GM19397 (cell line): Measurements from ENCODE around the gene KIAA0513.

Experiments used
- ATAC-seq: cut with Tn5 transposase; IDR thresholded peaks from one replicate; pipeline ENCODE4 v1.9.1; 2021; ENCODE audit warnings: mild to moderate bottlenecking, moderate library complexity; ENCODE audit not compliant: unreplicated experiment

KIAA0513 gene

GRCh38 chr16:85067426-85067825 lies 39.8 kb downstream of the KIAA0513 start:
- ATAC-seq, result no peak

- no peak for ATAC-seq
These were observed 41.2 kb downstream of the KIAA0513 start for GRCh38 chr16:85068746-85069145.

DNA sequence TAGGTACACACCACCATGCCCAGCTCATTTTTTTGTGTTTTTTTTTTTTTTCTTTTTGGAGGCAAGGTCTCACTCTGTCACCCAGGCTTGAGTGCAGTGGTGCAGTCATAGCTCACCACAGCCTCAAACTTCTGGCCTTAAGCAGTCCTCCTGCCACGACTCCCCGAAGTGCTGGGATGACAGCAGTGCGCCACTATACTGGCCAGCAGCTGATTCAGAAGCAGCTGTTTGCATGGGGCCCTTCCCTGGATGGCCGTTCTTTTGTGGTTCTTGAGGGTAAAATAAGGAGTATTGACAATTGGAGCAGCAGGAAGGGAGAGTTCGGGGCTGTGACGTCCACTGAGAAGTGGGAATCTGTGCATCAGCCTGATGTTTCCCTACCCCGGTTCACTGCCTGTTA lies 41.6 kb downstream of the KIAA0513 start:
- no peak for ATAC-seq

DNA sequence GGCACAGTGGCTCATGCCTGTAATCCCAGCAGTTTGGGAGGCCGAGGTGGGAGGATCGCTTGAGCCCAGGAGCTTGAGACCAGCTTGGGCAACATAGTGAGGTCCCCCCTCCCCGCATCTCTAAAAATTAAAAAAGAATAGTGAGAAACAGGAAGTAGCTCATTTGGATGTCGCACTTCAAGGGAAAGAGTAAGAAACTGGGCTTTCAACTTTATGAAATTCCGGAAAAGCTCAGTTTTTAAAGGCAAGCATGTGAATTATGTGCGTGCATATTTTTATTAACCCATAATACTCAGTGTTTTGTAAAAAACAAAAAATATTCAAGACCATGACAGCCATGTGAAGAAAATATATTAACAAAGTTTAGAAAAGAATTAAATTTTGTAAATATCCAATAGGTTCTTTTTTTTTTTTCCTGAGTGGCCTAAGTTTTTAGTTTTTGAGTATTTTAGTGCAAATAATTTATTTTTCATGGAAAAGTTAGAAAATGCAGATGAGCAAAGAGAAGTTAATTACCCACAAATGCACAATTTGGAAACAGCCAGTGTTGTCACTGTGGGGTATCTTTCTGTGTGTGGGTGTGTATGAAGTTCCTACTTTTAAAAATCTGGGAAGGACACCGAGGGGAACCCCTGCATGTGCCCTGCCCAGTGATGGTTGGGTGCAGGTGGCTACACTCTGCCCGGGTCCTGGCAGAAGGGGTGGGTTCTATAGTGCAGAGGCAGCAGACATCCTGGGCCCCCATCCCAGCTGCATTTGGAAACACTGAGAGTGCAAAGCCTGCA lies 44.7 kb downstream of the KIAA0513 start:
- ATAC-seq, result no peak

GRCh38 chr16:85072947-85073346 lies 45.4 kb downstream of the KIAA0513 start:
- no peak for ATAC-seq

GRCh38 chr16:85074225-85074914 lies 46.8 kb downstream of the KIAA0513 start:
- ATAC-seq, result no peak

DNA sequence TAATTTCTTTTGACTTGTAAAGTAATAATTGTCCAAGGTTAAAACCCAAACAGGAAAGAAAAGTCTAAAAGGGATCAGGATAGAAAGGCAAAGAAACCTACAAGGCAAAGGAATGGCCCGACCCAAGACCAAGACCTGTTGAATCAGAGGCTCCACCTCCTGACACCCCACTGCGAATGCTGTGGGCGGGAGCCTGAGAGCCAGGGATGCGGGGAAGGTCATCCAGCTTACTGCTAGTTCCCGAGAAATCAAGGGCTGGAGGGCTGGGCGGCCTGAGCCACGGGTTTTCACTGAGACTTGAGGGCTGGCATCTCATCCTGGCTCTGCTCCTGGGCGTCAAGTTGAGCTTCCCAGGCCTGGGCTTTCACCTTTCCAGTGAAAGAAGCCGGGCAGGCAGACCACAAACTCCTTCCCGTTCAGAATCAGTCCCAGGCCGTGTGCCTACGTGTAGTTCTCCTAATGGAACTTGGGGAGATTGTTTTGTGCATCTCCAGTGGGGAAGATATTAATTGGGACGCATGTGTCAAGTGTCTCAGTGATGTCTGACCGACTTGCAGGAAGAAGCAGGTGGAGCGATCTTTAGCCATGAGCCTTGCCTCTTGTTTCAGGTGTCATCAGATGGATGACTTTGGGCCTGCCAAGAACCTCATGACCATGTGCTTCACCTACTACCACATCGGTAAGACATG lies 47.8 kb downstream of the KIAA0513 start:
- no peak for ATAC-seq

DNA sequence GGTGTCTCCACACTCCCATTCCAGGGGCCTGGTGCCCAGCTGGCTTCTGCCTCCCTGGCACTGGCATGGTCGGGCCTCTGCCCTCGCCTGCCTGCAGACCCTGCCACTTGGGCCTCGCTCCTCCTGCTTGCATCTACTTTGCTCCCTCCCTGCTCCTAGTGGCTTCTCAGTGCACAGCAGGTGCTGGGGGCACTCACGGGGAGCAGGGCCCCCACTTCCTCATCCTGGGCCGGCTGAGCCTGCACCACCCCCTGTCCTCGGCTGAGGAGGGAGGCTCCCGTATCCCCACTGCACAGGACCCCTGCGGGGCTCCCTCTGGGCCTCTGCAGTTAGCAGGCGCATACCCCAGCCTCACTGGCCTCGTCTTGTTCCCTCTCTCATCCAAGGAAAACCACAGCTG lies 49.4 kb downstream of the KIAA0513 start:
- no peak for ATAC-seq

DNA sequence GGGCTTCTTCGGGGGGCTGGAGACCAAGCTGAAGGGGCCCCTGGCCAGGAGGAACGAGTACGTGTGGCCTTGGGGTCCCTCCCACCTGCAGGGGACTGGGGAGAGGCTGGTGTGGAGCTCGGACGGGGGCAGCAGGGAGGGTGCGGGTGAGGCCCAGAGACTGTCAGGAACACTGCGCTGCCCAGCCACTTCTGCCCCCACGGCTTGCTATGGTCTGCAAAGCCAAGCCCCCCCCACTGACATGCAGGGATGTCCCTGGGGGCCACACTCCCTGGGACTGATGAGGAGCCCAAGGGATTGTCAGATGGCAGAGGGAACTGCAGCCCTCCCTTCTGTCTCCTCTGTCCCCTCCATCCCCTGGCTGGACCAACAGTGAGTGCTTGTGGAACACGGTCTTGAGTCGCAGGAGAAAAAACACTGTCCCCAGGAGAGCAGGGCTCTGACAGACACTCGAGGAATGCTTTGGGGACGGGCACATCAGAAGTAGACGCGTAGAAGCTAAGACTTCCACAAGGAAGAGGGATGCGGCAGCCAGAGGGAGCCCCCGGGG lies 50.1 kb downstream of the KIAA0513 start:
- ATAC-seq, result no peak

- ATAC-seq, result no peak
These were observed 50.6 kb downstream of the KIAA0513 start for GRCh38 chr16:85078226-85078625.

DNA sequence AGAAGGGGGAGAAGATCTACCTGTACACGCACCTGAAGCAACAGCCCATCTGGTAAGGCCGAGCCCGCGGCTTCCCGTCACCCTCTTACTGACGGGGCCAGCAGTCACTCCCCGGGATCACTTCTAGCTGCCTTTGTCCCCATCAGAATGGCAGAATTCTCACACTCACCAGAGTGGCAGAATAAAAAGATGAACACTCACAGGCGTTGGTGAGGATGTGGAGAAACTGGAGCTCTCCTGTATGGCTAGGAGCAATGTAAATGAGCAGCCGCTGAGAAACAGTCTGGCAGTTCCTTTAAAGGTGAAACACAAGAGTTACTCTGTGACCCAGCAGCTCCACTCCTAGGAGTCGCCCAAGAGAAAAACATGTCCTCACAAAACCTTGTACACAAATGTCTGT lies 51.4 kb downstream of the KIAA0513 start:
- no peak for ATAC-seq

GRCh38 chr16:85079785-85080570 lies 52.4 kb downstream of the KIAA0513 start:
- ATAC-seq, result no peak

DNA sequence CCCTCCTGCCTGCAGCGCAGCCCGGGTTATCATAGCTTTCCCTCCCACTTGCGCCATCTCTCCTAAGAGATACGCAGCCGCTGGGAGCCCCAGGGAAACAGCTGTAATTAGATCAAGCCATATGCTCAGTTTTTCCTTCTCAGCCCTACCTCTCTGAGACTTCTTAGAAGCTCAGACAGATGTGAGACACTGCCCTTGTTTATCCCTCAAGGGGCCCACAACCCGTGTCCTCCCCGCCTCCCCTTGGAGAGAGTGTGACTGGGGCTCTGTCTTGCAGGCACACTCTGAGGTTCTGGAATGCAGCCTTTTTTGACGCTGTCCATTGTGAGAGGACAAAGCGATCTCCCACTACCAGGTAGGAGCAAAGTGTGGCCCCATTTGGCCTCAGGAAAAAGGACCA lies 53.4 kb downstream of the KIAA0513 start:
- no peak for ATAC-seq

- no peak for ATAC-seq
These were observed 54.2 kb downstream of the KIAA0513 start for GRCh38 chr16:85081765-85082164.

GRCh38 chr16:85082173-85083050 lies 54.8 kb downstream of the KIAA0513 start:
- ATAC-seq, result no peak

GRCh38 chr16:85083051-85083639 lies 55.5 kb downstream of the KIAA0513 start:
- no peak for ATAC-seq

GRCh38 chr16:85084841-85085510 lies 57.4 kb downstream of the KIAA0513 start:
- ATAC-seq, result no peak

- ATAC-seq, result no peak
These were observed 58.1 kb downstream of the KIAA0513 start for GRCh38 chr16:85085721-85086120.
